ENCODE data around the gene NIM1K.

- TF ChIP-seq EP300 (IDR thresholded peaks at IDR 0.05; ENCODE audit: borderline replicate concordance in 1 of 2, low read depth in 1 of 2, low read length in 1 of 2) (no peak), RAD21 (IDR thresholded peaks at IDR 0.05; ENCODE audit: low read length) (no peak), POLR2AphosphoS5 (IDR thresholded peaks at IDR 0.05; ENCODE audit: low read depth, low read length) (no peak), CTCF (IDR thresholded peaks at IDR 0.05) (no peak), NRF1 (IDR thresholded peaks at IDR 0.05; ENCODE audit: low read depth, low read length) (no peak), SIN3A (IDR thresholded peaks at IDR 0.05; ENCODE audit: borderline replicate concordance, low read depth, low read length) (no peak), MAX (IDR thresholded peaks at IDR 0.05; ENCODE audit: low read depth) (no peak), TCF12 (IDR thresholded peaks at IDR 0.05) (no peak), GABPA (IDR thresholded peaks at IDR 0.05; ENCODE audit: low read depth) (no peak), ZBTB33 (IDR thresholded peaks at IDR 0.05; ENCODE audit: borderline replicate concordance, low read depth) (no peak), SMC3 (IDR thresholded peaks at IDR 0.05; ENCODE audit: low read depth, low read length) (no peak), RCOR1 (IDR thresholded peaks at IDR 0.05; ENCODE audit: low read length) (no peak)
Observed at GRCh38 chr5:43300112-43300511, 108.1 kb downstream of the NIM1K start.
